Retinal pigment epithelial cell (primary cell): Measurements from ENCODE around the gene CEACAM4.

Experiments used
- DNase-seq: peaks from one replicate; pipeline ENCODE4 v3.0.0-alpha.2; 2010; ENCODE audit warnings: low read depth
- H3K4me3 ChIP-seq: 2 replicates; pipeline ENCODE4 v1.5.1; 2011; ENCODE audit warnings: mild to moderate bottlenecking, low read length, control low read depth, moderate library complexity
- CTCF ChIP-seq: conservative IDR thresholded peaks from 2 replicates; pipeline ENCODE4 v1.5.1; 2011; ENCODE audit warnings: low read depth, low read length, control low read depth, inconsistent platforms

CEACAM4 gene

GRCh38 chr19:41595258-41595889 is 31.5 kb downstream of the CEACAM4 start:
- no peak overlapping the region for H3K4me3 ChIP-seq
- TF ChIP-seq CTCF: peak; percentile 76
- peak; percentile 51 for DNase-seq

DNA sequence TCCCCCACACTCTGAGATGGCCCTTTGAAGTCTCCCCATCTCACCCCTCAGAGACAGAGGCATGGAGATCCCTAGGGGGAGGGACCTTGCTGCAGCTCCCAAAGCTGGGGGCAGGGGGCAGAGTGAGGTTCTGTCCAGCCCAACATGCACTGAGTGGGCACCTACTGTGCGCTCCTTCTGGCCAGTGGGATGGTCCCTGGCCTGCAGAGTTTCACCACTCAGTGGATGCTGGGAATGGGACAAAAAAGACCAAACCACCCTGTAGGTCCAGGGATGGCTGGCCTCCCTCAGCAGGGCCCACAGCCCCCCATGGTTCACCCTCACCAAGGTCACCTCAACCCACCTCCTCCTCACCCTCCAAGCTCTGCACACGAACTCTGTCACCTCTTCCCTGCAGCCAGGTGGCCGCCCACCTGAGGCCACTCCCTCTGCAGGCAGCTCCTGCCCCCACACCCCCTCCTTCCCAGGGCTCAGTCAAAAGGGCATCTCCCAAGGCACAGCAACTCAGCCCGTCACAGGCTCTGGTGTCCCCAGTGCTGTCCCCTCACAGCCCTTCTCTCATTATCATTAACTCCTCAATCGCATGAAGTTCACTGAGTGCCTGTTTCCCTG is 34.8 kb downstream of the CEACAM4 start:
- DNase-seq: no peak
- no peak for TF ChIP-seq CTCF
- no peak overlapping the region for H3K4me3 ChIP-seq

- no peak overlapping the region for H3K4me3 ChIP-seq
- DNase-seq: no peak
- no peak for TF ChIP-seq CTCF
Measured at GRCh38 chr19:41590936-41591335, 35.9 kb downstream of the CEACAM4 start.

DNA sequence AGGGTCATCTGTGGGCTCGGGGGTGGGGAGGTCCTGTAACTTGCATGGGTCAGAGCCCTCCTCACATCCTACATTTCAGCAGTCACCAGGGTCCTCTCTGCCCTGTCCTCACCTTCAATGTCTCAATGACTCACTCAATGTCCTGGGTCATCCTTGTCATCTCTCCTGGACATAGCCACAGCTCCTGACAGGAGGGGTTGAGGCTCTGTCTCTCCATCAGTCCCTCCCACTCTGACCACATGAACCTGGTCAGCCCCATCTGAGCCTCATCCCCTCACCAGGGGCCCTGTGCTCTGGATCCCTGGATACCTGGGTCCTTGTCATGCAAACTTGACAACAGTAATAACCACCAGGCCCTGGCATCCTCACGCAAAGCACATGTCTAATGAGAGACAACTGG is 37.5 kb downstream of the CEACAM4 start:
- no peak for DNase-seq
- no peak for TF ChIP-seq CTCF
- no peak overlapping the region for H3K4me3 ChIP-seq

GRCh38 chr19:41588497-41589209 is 38.2 kb downstream of the CEACAM4 start:
- no peak for DNase-seq
- no peak overlapping the region for H3K4me3 ChIP-seq
- no peak for TF ChIP-seq CTCF

DNA sequence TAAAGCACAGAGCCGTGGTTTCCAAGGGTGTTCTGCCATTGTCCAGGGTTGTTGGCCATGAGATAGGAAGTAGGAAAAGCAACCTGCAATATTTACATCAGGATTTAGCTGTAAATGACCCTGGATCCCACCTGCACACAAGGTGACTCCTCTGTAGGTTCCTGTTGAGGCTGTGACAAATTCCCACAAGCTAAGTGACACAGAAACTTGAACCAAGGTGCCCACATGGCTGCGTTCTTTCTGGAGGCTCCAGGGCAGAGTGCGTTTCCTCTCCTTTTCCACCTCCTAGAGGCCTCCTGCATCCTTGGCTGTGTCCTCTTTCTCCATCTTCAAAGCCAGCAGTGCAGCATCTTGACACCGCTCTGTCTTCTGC is 39.0 kb downstream of the CEACAM4 start:
- DNase-seq: no peak
- no peak for TF ChIP-seq CTCF
- H3K4me3 ChIP-seq: no peak overlapping the region
